ENCODE data around the gene CTSA.
"Not testable (repeated sequence)": the region's sequence is repeated elsewhere in the genome, so short reads cannot be mapped to it uniquely, and the experiment has no call there.

The CTSA gene

GRCh38 chr20:45919542-45920399 is 28.6 kb downstream of the CTSA start:
- no peak for DNase-seq

- DNase-seq, result no peak
Observed at GRCh38 chr20:45920462-45921336, 29.6 kb downstream of the CTSA start.

DNA sequence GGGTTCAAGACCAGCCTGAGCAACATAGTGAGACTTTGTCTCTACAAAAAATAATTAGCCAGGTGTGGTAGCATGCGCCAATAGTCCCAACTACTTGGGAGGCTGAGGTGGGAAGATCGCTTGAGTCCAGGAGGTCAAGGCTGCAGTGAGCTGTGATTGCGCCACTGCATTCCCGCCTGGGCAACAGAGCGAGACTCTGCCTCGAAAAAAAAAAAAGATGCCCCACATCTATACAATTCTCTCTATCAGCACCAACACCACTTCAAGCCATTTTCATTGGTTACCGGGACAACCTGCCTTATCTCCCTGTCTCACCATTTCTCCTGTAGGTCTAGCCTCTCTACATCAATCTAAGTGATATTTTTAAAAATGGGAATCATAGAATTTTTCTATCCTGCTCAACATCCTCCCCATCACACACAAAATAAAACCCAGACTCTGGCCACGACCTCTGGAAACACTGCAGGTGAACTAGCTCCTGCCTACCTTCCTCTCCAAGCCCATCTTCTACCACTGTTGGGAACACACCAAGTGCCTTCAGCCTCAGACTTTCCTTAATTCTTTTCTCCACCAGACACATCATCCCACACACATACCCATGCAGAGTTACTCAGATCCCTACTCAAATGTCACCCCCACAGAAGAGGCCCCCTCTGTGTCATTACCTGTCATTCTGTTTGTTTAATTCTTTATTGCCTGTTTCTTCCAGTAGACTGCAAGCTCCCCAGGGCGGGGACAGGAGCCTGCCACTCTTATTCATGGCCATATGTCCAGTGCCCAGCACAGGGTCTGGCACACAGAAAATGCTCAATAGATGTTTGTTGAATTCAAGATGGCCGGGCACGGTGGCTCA is 30.4 kb downstream of the CTSA start:
- DNase-seq, result no peak

- DNase-seq, result no peak
Observed at GRCh38 chr20:45924391-45925261, 33.5 kb downstream of the CTSA start.

DNA sequence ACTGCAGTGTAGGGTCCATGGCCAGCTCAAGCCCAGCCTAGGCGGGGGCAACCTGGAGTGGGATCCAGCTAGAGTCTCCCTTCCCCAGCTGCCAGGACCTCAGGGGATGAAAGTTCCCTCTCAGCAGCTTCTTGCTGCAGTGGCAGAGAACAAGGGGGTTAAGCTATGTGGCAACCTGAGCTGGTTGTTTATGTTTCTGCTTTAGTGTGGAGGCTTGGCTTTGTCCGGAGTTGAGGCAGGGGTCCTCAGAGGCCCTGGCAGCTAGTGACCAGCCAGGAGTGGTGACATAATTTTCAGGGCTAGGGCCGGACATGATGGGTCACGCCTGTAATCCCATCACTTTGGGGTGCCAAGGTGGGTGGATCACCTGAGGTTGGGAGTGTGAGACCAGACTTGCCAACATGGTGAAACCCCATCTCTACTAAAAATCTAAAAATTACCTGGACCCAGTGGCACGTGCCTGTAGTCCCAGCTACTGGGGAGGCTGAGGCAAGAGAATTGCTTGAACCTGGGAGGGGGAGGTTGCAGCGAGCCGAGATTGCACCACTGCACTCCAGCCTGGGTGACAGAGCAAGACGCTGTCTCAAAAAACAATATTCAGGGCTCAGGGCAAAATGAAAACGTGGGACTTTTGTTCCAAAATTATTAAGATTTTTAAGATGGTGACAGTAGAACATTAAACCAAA is 34.8 kb downstream of the CTSA start:
- DNase-seq, result no peak

- no peak for DNase-seq
Observed at GRCh38 chr20:45926731-45927070, 35.6 kb downstream of the CTSA start.

DNA sequence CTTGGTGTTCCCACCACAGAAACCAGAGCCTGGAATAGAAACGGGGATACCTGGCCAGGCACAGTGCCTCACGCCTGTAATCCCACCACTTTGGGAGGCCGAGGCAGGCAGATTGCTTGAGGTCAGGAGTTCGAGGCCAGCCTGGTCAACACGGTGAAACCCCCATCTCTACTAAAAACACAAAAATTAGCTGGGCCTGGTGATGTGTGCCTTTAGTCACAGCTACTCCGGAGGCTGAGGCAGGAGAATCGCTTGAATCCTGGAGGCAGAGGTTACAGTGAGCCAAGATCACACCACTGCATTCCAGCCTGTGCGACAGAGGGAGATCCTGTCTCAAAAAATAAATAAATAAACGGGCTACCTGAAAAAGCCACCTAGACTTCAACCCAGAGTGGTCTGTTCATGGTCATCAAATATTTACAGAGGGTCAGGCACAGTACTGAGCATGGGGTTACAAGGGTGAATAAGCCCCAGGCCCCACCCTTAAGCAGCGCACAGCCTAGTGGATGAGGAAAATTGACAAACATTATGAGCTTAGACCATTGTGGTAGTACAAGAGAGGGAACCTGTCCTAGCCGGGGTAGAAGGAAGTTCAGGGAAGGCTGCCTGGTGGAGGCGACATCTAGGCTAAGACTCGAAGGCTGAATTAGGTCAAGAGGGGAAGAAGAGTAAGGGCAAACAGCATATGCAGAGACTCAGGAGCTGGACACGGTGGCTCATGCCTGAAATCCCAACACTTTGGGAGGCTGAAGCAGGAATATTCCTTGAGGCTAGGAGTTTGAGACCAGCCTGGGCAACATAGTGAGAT is 36.1 kb downstream of the CTSA start:
- DNase-seq, result no peak

GRCh38 chr20:45931680-45932079 is 40.5 kb downstream of the CTSA start:
- DNase-seq, result not testable (repeated sequence)

DNA sequence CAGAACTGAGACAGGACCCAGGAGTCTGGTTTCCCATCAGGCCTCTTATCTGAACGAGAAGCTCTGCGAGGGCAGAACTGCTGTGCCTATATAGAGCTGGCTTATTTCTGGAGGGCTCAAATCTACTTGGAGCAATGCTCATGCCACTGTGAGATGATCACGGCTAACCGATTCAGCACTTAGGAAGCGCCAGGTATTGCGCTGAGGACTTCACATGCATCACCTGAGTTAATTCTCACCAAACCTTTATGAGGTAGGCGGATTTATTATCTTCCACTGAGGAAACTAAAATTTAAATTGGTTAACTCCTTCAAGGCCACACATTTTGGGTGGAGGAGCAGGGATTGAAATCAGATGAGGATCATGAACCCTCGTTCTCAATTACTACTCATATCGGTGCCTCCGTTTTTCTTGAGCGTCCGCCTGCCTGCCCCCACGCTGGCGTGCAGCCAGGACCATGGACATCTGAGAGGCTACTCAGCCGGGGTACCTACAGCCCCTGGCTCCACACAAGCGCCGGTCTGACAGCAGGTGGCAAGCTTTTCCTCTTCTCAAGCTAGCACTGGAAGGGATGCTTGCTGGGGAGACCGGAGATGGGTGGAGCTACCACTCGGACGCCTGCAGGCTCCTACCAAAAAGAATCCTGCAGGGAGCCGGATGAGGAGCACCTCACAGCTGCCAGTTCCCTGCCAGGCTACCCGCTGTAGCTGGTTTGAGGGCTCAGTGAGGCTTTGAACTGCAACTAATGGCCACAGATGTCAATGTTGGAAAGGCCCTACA is 42.3 kb downstream of the CTSA start:
- DNase-seq, result peak; percentile 67

DNA sequence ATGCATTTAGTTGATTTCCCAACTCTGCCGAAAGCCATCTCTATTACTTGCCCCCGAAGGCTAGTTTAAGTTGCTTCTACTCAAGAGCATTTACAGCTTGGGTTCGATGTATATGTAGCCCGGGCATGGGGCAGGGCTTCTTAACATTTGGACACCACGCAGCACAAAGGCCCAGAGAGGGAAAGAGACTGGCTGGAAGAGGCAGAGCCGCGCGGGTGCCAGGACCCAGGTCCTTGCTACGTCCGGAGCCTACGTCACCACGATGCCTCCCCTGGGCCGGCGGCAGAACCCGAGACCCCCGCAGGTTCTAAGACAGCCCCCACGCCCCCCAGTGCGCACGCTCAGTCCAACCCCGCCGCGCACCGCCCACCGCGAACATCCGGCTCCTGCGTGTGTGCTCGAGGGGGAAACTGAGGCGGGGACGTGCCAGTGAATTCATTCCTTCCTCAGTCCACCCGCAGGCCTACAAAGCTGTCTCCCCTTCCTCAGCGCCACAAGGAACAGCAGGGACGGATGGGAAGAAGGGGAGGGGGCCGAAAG is 43.0 kb downstream of the CTSA start:
- DNase-seq, result no peak

DNA sequence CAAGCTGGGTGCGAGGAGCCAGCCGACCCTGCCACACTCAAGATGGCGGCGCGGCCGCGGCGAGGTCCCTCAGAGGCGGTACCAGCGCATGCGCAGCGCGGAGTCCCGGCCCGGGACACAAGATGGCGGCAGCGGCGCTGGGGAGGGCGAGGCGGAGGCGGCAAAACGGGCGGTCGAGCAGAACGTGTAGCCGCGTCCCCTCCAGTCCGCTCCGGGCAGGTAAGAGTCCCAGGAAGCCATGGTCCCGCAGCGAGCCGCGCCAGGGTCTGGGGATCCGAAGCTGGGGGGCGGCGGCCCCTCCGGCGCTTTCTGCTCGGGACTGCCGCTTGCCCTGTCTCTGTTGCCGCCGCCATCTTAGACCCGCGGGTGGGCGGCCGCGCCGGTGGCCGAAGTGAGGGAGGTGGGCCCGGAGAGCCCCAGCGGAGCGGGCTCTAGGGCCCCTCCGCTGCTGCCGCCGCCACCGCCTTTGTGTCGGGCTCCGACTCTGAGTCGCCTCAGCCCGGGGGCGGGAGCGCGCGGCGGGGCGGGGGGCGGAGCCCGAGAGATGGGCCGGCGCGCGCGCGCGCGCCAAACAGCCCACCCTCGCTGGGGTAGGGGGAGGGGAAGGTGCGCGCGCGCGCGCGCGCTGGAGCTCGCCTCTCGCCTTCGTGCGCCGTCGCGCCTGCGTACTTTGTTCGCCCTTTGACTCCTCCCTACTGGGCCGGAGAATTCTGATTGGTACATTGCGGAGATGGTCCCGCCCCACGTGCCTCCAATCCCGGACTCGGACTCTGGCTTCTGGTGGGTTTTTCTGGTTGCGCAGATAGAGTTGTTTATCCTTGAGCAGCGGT is 43.7 kb downstream of the CTSA start, which contains the start of gene PCIF1:
Gene PCIF1 (plus strand): TSS at position 98 of the 830 bp plus-strand sequence. CDS start 4,317 bp downstream, outside the sequence.
- peak; percentile 99 for DNase-seq

GRCh38 chr20:45935416-45936046 is 44.4 kb downstream of the CTSA start:
- no peak for DNase-seq

GRCh38 chr20:45937765-45938164 is 46.6 kb downstream of the CTSA start:
- DNase-seq, result no peak

DNA sequence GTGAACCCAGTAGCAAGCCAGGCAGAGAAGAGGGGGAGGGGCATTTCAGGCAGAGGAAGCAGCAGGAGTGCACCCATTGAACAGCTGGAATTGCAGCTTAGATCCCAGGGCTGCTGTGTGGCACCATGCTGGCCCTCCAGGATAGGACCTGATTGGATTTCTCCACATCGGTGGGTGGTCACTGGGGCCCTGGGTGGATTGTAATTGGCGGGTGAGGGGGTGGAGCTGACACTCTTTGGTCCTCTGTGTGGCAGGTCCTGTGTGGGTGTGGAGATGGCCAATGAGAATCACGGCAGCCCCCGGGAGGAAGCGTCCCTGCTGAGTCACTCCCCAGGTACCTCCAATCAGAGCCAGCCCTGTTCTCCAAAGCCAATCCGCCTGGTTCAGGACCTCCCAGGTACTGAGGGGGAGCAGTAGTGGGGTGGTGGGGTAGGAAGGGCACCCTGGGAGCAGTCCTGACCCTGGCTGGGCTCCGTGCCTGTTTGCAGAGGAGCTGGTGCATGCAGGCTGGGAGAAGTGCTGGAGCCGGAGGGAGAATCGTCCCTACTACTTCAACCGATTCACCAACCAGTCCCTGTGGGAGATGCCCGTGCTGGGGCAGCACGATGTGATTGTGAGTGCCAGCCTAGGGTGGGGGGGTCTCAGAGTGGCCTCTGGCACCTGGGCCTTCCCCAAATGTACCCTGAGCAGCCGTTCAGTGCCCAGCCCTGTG is 47.7 kb downstream of the CTSA start:
- DNase-seq, result no peak

GRCh38 chr20:45940053-45940452 is 48.9 kb downstream of the CTSA start:
- no peak for DNase-seq

- no peak for DNase-seq
Observed at GRCh38 chr20:45940469-45940868, 49.3 kb downstream of the CTSA start.

DNA sequence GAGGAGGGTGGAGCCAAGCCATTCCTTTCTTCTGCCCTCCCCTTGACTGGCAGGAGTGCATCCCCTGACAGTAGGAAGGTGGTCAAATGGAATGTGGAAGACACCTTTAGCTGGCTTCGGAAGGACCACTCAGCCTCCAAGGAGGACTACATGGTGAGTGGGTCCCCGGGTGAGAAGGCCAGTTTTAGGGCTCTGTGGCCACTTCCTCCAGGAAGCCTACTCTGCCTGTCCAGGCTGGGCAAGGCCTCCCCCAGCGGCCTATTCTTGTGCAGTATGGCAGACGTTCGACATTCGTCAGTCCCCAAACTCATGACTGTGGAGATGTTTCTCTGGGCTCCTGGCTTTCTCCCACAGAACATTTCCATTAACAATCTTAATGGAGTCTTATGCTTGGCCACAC is 52.5 kb downstream of the CTSA start:
- no peak for DNase-seq
